ENCODE data around the gene GDI2.
"Not testable (repeated sequence)": the region's sequence is repeated elsewhere in the genome, so short reads cannot be mapped to it uniquely, and the experiment has no call there.

Gene GDI2

DNA sequence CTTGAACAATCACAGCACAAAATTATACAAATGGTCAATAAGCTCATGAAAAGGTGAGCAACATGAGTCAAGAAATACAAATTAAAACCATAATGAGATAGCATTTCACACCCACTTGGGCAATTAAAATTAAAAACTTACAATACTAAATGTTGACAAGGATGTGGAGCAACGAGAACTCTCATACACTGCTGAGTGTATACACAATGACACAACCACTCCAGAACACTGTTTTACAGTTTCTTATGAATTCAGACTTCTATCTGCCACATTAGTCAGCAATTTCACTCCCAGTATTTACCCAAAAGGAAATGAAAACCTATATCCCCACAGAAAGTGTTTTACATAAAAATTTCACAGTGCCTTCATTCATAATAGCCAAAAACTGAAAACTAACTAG is 31.1 kb downstream of the GDI2 start:
- Histone ChIP-seq H3K27ac (ENCODE audit: low read length) (no peak overlapping the region), H3K4me3 (ENCODE audit: low read length) (no peak overlapping the region), H3K79me2 (ENCODE audit: low read length) (peaks cover 79% of the 10 kb centered on the region), H2AFZ (ENCODE audit: low read depth, low read length) (no peak overlapping the region), H3K4me2 (ENCODE audit: low read length) (no peak overlapping the region), H4K20me1 (ENCODE audit: insufficient read depth, low read length) (peaks cover 26% of the 10 kb centered on the region), H3K4me1 (ENCODE audit: low read length) (no peaks in the 10 kb centered on the region), H3K36me3 (replicated peaks; ENCODE audit: low read depth, low read length) (peaks cover 47% of the 10 kb centered on the region), H3K9me3 (ENCODE audit: insufficient read depth, low read length) (no peaks in the 10 kb centered on the region), H3K27me3 (ENCODE audit: low read depth, low read length) (no peaks in the 10 kb centered on the region), H3K9ac (ENCODE audit: low read length) (no peak overlapping the region)
- TF ChIP-seq EZH2phosphoT487 (IDR thresholded peaks at IDR 0.05; ENCODE audit: low read depth) = no peak
- TF ChIP-seq, protein P1, sequence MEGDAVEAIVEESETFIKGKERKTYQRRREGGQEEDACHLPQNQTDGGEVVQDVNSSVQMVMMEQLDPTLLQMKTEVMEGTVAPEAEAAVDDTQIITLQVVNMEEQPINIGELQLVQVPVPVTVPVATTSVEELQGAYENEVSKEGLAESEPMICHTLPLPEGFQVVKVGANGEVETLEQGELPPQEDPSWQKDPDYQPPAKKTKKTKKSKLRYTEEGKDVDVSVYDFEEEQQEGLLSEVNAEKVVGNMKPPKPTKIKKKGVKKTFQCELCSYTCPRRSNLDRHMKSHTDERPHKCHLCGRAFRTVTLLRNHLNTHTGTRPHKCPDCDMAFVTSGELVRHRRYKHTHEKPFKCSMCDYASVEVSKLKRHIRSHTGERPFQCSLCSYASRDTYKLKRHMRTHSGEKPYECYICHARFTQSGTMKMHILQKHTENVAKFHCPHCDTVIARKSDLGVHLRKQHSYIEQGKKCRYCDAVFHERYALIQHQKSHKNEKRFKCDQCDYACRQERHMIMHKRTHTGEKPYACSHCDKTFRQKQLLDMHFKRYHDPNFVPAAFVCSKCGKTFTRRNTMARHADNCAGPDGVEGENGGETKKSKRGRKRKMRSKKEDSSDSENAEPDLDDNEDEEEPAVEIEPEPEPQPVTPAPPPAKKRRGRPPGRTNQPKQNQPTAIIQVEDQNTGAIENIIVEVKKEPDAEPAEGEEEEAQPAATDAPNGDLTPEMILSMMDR (IDR thresholded peaks at IDR 0.05; ENCODE audit: low read depth, low read length) = no peak

DNA sequence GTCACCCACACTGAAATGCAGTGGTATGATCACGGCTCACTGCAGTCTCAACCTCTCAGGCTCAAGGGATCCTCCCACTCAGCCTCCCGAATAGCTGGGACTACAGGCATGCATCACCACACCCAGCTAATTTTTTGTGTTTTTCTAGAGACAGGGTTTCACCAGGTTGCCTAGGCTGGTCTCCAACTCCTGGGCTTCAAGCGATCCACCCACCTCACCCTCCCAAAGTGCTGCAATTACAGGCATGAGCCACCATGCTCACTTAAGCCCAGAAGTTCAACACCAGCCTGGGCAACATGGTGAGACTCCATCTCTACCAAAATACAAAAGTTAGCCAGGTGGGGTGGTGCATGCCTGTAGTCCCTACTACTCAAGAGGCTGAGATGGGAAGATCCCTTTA is 33.5 kb downstream of the GDI2 start:
- Histone ChIP-seq H3K27me3 (ENCODE audit: low read depth, low read length) (no peaks in the 10 kb centered on the region), H3K9me3 (ENCODE audit: insufficient read depth, low read length) (no peaks in the 10 kb centered on the region), H3K4me2 (ENCODE audit: low read length) (no peak overlapping the region), H4K20me1 (ENCODE audit: insufficient read depth, low read length) (peaks cover 43% of the 10 kb centered on the region), H3K79me2 (ENCODE audit: low read length) (peaks cover 95% of the 10 kb centered on the region), H2AFZ (ENCODE audit: low read depth, low read length) (no peak overlapping the region), H3K4me3 (ENCODE audit: low read length) (no peak overlapping the region), H3K9ac (ENCODE audit: low read length) (no peak overlapping the region), H3K27ac (ENCODE audit: low read length) (no peak overlapping the region), H3K4me1 (ENCODE audit: low read length) (no peaks in the 10 kb centered on the region), H3K36me3 (replicated peaks; ENCODE audit: low read depth, low read length) (peaks cover 42% of the 10 kb centered on the region)
- no peak for TF ChIP-seq EZH2phosphoT487 (IDR thresholded peaks at IDR 0.05; ENCODE audit: low read depth)
- TF ChIP-seq, protein P1 (IDR thresholded peaks at IDR 0.05; ENCODE audit: low read depth, low read length) = no peak

DNA sequence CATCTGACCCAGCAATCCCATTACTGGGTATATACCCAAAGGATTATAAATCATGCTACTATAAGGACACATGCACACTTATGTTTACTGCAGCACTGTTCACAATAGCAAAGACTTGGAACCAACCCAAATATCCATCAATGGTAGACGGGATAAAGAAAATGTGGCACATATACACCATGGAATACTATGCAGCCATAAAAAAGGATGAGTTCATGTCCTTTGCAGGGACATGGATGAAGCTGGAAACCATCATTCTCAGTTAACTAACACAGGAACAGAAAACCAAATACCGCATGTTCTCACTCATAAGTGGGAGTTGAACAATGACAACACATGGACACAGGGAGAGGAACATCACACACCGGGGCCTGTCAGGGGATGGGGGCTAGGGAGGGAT is 35.5 kb downstream of the GDI2 start:
- not testable (repeated sequence) for H3K4me2 ChIP-seq (ENCODE audit: low read length); H2AFZ ChIP-seq (ENCODE audit: low read depth, low read length); H3K27ac ChIP-seq (ENCODE audit: low read length); H3K27me3 ChIP-seq (ENCODE audit: low read depth, low read length); H3K9me3 ChIP-seq (ENCODE audit: insufficient read depth, low read length); H3K4me3 ChIP-seq (ENCODE audit: low read length); H3K9ac ChIP-seq (ENCODE audit: low read length); H3K4me1 ChIP-seq (ENCODE audit: low read length)
- Histone ChIP-seq H3K36me3 (replicated peaks; ENCODE audit: low read depth, low read length) (peaks cover 36% of the 10 kb centered on the region), H3K79me2 (ENCODE audit: low read length) (peaks cover 100% of the 10 kb centered on the region), H4K20me1 (ENCODE audit: insufficient read depth, low read length) (peaks cover 58% of the 10 kb centered on the region)

DNA sequence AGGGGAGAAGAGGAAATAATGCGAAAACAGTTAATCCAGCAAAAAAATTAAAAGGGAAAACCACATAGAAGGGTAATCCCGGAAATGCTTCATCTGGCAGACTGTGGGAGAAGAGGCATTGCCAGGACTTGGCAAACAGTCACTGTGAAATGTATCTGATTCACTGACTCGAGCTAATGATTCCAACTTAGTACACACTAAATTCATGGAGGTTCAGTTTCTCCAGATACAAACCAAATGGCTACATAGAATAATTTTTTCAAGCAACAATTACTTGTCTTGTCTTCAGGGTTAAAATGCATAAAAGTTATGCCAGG is 36.4 kb downstream of the GDI2 start:
- peaks cover 94% of the 10 kb centered on the region for H3K79me2 ChIP-seq (ENCODE audit: low read length)
- no peak overlapping the region for H2AFZ ChIP-seq (ENCODE audit: low read depth, low read length)
- peaks cover 36% of the 10 kb centered on the region for H3K36me3 ChIP-seq (replicated peaks; ENCODE audit: low read depth, low read length)
- H3K9ac ChIP-seq (ENCODE audit: low read length) = no peak overlapping the region
- no peaks in the 10 kb centered on the region for H3K27me3 ChIP-seq (ENCODE audit: low read depth, low read length)
- peaks cover 58% of the 10 kb centered on the region for H4K20me1 ChIP-seq (ENCODE audit: insufficient read depth, low read length)
- no peaks in the 10 kb centered on the region for H3K4me1 ChIP-seq (ENCODE audit: low read length)
- no peak overlapping the region for H3K4me2 ChIP-seq (ENCODE audit: low read length)
- no peaks in the 10 kb centered on the region for H3K9me3 ChIP-seq (ENCODE audit: insufficient read depth, low read length)
- TF ChIP-seq EZH2phosphoT487 (IDR thresholded peaks at IDR 0.05; ENCODE audit: low read depth) = no peak
- TF ChIP-seq, protein P1 (IDR thresholded peaks at IDR 0.05; ENCODE audit: low read depth, low read length) = no peak
- H3K4me3 ChIP-seq (ENCODE audit: low read length) = no peak overlapping the region
- no peak overlapping the region for H3K27ac ChIP-seq (ENCODE audit: low read length)
